ENCODE measurements around the gene EML4. TPM values are rescaled to one million over a fixed set of nuclear protein-coding genes. Genes with fewer than 3 reads are reported as not detected.
A peak's percentile ranks its signal among the peaks of the same experiment; 100 is the strongest.

Gene EML4
- total and polyA plus RNA-seq, 12 donors = 29.9 to 64.0 (median 51.9) TPM

DNA sequence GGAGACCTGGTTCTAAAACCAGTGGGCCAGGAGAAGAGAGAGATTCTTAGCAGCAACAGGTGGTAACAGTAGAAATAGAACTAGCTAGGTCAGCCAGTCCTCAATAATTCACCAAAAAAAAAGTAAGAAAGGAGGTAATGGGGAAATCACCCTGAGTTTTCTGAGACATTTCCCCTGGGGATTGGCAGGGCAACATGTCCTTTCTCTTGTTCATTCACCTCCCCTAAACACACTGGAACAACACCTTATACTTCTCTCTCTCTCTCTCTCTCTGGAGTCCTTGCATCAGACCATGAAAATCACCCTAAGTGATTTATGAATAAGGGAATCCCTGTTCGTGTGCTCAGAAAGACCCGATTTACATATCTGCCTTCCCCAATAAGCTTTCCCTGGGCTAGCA is 127.1 kb downstream of the EML4 start:
- no peak overlapping the region for H3K27ac ChIP-seq
- H3K4me1 ChIP-seq (replicated peaks in 1 of 2) = peaks cover 9 to 11% of the 10 kb centered on the region in 2 donors
- DNase-seq = no peak
- peaks cover 0 to 26% of the 10 kb centered on the region in 2 donors for H3K36me3 ChIP-seq (replicated peaks in 1 of 2)
- intact Hi-C loops (cut with DNase I) = no loop called here
- H3K4me3 ChIP-seq = no peak overlapping the region
- WGBS, 4 donors = 69 to 74% (median 71%) methylated on average over 2 of the region's 2 CpGs
- no peak for TF ChIP-seq POLR2A (IDR thresholded peaks at IDR 0.05)
- TF ChIP-seq, protein P1, sequence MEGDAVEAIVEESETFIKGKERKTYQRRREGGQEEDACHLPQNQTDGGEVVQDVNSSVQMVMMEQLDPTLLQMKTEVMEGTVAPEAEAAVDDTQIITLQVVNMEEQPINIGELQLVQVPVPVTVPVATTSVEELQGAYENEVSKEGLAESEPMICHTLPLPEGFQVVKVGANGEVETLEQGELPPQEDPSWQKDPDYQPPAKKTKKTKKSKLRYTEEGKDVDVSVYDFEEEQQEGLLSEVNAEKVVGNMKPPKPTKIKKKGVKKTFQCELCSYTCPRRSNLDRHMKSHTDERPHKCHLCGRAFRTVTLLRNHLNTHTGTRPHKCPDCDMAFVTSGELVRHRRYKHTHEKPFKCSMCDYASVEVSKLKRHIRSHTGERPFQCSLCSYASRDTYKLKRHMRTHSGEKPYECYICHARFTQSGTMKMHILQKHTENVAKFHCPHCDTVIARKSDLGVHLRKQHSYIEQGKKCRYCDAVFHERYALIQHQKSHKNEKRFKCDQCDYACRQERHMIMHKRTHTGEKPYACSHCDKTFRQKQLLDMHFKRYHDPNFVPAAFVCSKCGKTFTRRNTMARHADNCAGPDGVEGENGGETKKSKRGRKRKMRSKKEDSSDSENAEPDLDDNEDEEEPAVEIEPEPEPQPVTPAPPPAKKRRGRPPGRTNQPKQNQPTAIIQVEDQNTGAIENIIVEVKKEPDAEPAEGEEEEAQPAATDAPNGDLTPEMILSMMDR (IDR thresholded peaks at IDR 0.05) = no peak
- no peaks in the 10 kb centered on the region for H3K9me3 ChIP-seq (replicated peaks in 1 of 3)
- H3K27me3 ChIP-seq = no peaks in the 10 kb centered on the region

DNA sequence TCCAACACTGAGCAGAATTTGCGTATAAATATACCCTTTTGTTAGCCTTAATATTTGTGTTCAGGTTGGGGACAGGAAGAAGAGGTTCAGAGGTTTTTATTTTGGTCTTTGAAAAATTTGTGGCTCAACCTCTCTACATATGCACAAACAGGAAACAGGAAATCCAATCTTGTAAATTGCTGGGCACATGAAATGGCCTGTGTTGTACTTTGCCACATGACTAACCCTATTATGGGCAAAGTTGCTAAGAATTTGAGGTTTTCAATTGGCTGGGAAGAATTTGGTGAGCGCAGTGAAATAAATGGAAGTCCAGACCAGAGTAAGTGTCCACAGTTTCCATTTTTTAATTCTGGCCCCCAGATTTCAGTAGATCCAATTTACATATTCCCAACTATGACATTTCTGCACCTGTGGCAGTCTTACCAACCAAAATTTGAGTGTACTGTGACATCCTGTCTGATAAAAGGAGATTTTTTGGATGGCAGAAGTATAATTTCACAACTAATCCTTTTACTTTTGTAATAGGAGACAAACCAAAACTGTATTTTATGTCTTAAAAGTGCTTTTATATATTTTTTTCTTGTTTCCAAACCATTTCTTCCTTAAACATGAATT is 128.3 kb downstream of the EML4 start:
- intact Hi-C loops (cut with DNase I) = no loop called here
- Histone ChIP-seq H3K27me3 (no peaks in the 10 kb centered on the region), H3K4me3 (no peak overlapping the region), H3K4me1 (replicated peaks in 1 of 2) (peaks cover 9 to 11% of the 10 kb centered on the region in 2 donors), H3K9me3 (replicated peaks in 1 of 3) (no peaks in the 10 kb centered on the region), H3K36me3 (replicated peaks in 1 of 2) (peaks cover 0 to 27% of the 10 kb centered on the region in 2 donors), H3K27ac (peak overlapping the region in 1 of 5 donors; percentile 23)
- WGBS, 4 donors = 83 to 97% (median 93%) methylated on average over 2 of the region's 2 CpGs
- TF ChIP-seq, protein P1 (IDR thresholded peaks at IDR 0.05) = no peak
- no peak for TF ChIP-seq POLR2A (IDR thresholded peaks at IDR 0.05)
- no peak for DNase-seq

DNA sequence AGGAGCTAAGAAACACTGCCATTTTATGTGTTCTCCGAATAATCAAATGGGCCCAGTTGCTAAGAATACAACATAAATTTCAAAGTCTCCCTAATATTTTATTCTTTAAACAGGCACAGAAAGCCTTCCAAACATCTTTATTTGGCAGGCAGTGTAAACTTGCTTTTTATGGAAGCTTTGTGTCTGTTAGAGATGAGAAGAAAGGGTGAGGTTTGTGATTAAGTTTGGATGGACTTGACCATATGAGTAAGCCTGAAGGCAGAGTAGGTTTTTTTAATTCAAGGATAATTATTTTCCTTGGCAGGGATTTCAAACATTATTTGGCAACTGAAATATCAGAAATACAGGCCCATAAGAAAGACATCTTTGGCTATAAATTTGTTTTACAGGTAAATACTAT is 129.0 kb downstream of the EML4 start:
- Histone ChIP-seq H3K27ac (peak overlapping the region in 1 of 5 donors; percentile 23), H3K27me3 (no peaks in the 10 kb centered on the region), H3K4me1 (replicated peaks in 1 of 2) (peaks cover 9 to 11% of the 10 kb centered on the region in 2 donors), H3K36me3 (replicated peaks in 1 of 2) (peaks cover 0 to 31% of the 10 kb centered on the region in 2 donors), H3K4me3 (no peak overlapping the region), H3K9me3 (replicated peaks in 1 of 3) (no peaks in the 10 kb centered on the region)
- no peak for DNase-seq
- intact Hi-C loops (cut with DNase I) = no loop called here
- WGBS, 4 donors = 29 to 79% (median 71%) methylated on average over 1 of the region's 1 CpG
- no peak for TF ChIP-seq POLR2A (IDR thresholded peaks at IDR 0.05)
- TF ChIP-seq, protein P1 (IDR thresholded peaks at IDR 0.05) = no peak

DNA sequence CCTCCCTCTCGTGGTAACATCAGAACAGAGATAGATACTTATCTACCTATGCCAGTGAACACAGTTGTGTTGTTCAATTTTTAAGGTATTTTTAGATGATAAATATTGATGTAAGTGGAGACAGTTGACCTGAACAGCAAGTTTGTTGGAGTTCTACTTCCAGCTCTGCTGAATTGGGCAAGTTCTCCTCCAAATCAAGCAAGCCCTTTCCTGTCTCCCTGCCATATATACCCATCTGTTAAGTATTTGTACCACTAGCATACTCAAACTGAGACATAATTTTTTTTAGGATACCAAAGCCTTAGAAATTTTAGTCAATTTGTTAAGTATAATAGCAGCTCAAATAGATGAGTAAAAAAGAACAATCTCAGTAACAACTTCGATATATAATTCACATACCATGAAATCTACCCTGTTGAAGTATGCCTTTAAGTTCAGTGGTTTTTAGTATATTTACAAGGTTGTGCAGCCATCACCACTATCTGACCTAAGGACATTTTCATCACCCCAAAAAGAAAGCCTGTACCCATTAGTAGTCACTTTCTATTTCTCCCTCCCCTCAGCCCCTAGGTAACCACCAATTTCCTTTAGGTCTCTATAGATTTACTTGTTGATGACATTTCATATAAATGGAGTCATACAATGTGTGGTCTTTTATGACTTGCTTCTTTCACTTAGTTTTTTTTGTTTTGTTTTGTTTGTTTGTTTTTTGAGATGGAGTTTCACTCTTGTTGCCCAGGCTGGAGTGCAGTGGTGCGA is 130.0 kb downstream of the EML4 start:
- no peak for TF ChIP-seq POLR2A (IDR thresholded peaks at IDR 0.05)
- TF ChIP-seq, protein P1 (IDR thresholded peaks at IDR 0.05) = no peak
- intact Hi-C loops (cut with DNase I) = no loop called here
- DNase-seq = no peak
- Histone ChIP-seq H3K9me3 (replicated peaks in 1 of 3) (no peaks in the 10 kb centered on the region), H3K36me3 (replicated peaks in 1 of 2) (peaks cover 0 to 41% of the 10 kb centered on the region in 2 donors), H3K27me3 (no peaks in the 10 kb centered on the region), H3K27ac (no peak overlapping the region), H3K4me1 (replicated peaks in 1 of 2) (peaks cover 9 to 11% of the 10 kb centered on the region in 2 donors), H3K4me3 (no peak overlapping the region)
- whole genome bisulfite sequencing, 4 donors = 91 to 98% (median 95%) methylated on average over 3 of the region's 3 CpGs

All from adrenal gland (tissue), 12 donors.